WTC11 (cell line): ENCODE results near the gene NIF3L1. TPM values are rescaled to one million over a fixed set of nuclear protein-coding genes. Genes with fewer than 3 reads are reported as not detected.

ENCODE experiments used
- ATAC-seq: fragments of 200-7000 bp; cut with Tn5 transposase; 2 replicates; pipeline ENCODE4 v1.10.0; 2021; ENCODE audit warnings: mild to moderate bottlenecking, moderate library complexity
- CTCF ChIA-PET: fragments of 300-600 bp; sonication (Branson Sonifier 250); formaldehyde crosslinking; loops from one replicate; lab custom pipeline; 2021; ENCODE audit warnings: antibody characterized with exemption; lab: Charles Lee
- POLR2A ChIA-PET: fragments of 350-600 bp; sonication (Branson Sonifier 250); formaldehyde crosslinking; loops from one replicate; lab custom pipeline; 2021; ENCODE audit warnings: antibody characterized with exemption; lab: Charles Lee
- DNase-seq: peaks from one replicate; pipeline ENCODE4 v3.0.0; 2021; ENCODE audit warnings: low spot score
- H3K27ac Mint-ChIP-seq: 2 replicates; pipeline ENCODE4 v1.8.0; 2021; ENCODE audit warnings: mixed read lengths
- H3K27me3 Mint-ChIP-seq: 2 replicates; pipeline ENCODE4 v1.8.0; 2021; ENCODE audit warnings: low read depth, mild to moderate bottlenecking, moderate library complexity, mixed read lengths
- H3K36me3 Mint-ChIP-seq: 2 replicates; pipeline ENCODE4 v1.8.0; 2021; ENCODE audit warnings: mixed read lengths
- H3K4me1 Mint-ChIP-seq: 2 replicates; pipeline ENCODE4 v1.8.0; 2022; ENCODE audit warnings: mixed read lengths
- H3K4me3 Mint-ChIP-seq: 2 replicates; pipeline ENCODE4 v1.8.0; 2021; ENCODE audit warnings: mild to moderate bottlenecking, moderate library complexity, mixed read lengths
- H3K9me3 Mint-ChIP-seq: 2 replicates; pipeline ENCODE4 v1.8.0; 2021; ENCODE audit warnings: mixed read lengths
- ATF1 ChIP-seq: sonication (generic); formaldehyde crosslinking; IDR thresholded peaks from 2 replicates; pipeline ENCODE4 v1.8.1; 2023; ENCODE audit warnings: mild to moderate bottlenecking, moderate library complexity, missing genetic modification reagents
- CREB1 ChIP-seq: sonication (generic); formaldehyde crosslinking; IDR thresholded peaks from 2 replicates; pipeline ENCODE4 v1.8.0; 2023; ENCODE audit warnings: mild to moderate bottlenecking, missing genetic modification reagents
- CTCF ChIP-seq: fragments of 200-600 bp; IDR thresholded peaks from 2 replicates; pipeline ENCODE4 v1.8.0; 2022; ENCODE audit warnings: antibody characterized with exemption
- GABPB1 ChIP-seq: sonication (generic); formaldehyde crosslinking; IDR thresholded peaks from 2 replicates; pipeline ENCODE4 v1.8.1; 2023; ENCODE audit warnings: mild to moderate bottlenecking, missing genetic modification reagents
- JUN ChIP-seq: sonication (generic); formaldehyde crosslinking; IDR thresholded peaks from 2 replicates; pipeline ENCODE4 v1.8.0; 2023; ENCODE audit warnings: mild to moderate bottlenecking, missing genetic modification reagents
- KAT7 ChIP-seq: sonication (generic); formaldehyde crosslinking; IDR thresholded peaks from 2 replicates; pipeline ENCODE4 v1.8.1; 2023; ENCODE audit warnings: missing genetic modification reagents, mild to moderate bottlenecking, borderline replicate concordance
- MAX ChIP-seq: sonication (generic); formaldehyde crosslinking; IDR thresholded peaks from 2 replicates; pipeline ENCODE4 v1.8.0; 2022; ENCODE audit warnings: mild to moderate bottlenecking, missing genetic modification reagents
- ZNF121 ChIP-seq: sonication (generic); formaldehyde crosslinking; IDR thresholded peaks from 2 replicates; pipeline ENCODE4 v1.8.0; 2023; ENCODE audit warnings: missing genetic modification reagents
- ZNF512 ChIP-seq: sonication (generic); formaldehyde crosslinking; IDR thresholded peaks from 2 replicates; pipeline ENCODE4 v1.8.1; 2022; ENCODE audit warnings: missing genetic modification reagents, borderline replicate concordance
- total RNA-seq: library from RNA; stranded (reverse); gene quantifications from 3 replicates; pipeline ENCODE4 v1.2.3, GENCODE V29; 2021
- TF ChIP-seq, protein P1 (sequence below): sonication (generic); formaldehyde crosslinking; IDR thresholded peaks from 2 replicates; pipeline ENCODE4 v1.8.1; 2023; ENCODE audit warnings: mild to moderate bottlenecking, missing genetic modification reagents, borderline replicate concordance
- TF ChIP-seq, protein P2 (sequence below): sonication (generic); formaldehyde crosslinking; IDR thresholded peaks from 2 replicates; pipeline ENCODE4 v1.8.1; 2023; ENCODE audit warnings: mild to moderate bottlenecking, missing genetic modification reagents, moderate library complexity
- TF ChIP-seq, protein P3 (sequence below): sonication (generic); formaldehyde crosslinking; IDR thresholded peaks from 2 replicates; pipeline ENCODE4 v1.8.1; 2023; ENCODE audit warnings: mild to moderate bottlenecking, missing genetic modification reagents, moderate library complexity
- TF ChIP-seq, protein P4 (sequence below): sonication (generic); formaldehyde crosslinking; conservative IDR thresholded peaks from 2 replicates; pipeline ENCODE4 v1.8.1; 2023; ENCODE audit warnings: mild to moderate bottlenecking, low read depth, missing genetic modification reagents, moderate library complexity
- TF ChIP-seq, protein P5 (sequence below): sonication (generic); formaldehyde crosslinking; IDR thresholded peaks from 2 replicates; pipeline ENCODE4 v1.8.0; 2022; ENCODE audit warnings: mild to moderate bottlenecking, missing genetic modification reagents

NIF3L1 gene
- total RNA-seq, 1 experiment from 2014 or later = 49.1 TPM

GRCh38 chr2:200944467-200945394 is 55.6 kb downstream of the NIF3L1 start (continued):
- TF ChIP-seq, protein P1, sequence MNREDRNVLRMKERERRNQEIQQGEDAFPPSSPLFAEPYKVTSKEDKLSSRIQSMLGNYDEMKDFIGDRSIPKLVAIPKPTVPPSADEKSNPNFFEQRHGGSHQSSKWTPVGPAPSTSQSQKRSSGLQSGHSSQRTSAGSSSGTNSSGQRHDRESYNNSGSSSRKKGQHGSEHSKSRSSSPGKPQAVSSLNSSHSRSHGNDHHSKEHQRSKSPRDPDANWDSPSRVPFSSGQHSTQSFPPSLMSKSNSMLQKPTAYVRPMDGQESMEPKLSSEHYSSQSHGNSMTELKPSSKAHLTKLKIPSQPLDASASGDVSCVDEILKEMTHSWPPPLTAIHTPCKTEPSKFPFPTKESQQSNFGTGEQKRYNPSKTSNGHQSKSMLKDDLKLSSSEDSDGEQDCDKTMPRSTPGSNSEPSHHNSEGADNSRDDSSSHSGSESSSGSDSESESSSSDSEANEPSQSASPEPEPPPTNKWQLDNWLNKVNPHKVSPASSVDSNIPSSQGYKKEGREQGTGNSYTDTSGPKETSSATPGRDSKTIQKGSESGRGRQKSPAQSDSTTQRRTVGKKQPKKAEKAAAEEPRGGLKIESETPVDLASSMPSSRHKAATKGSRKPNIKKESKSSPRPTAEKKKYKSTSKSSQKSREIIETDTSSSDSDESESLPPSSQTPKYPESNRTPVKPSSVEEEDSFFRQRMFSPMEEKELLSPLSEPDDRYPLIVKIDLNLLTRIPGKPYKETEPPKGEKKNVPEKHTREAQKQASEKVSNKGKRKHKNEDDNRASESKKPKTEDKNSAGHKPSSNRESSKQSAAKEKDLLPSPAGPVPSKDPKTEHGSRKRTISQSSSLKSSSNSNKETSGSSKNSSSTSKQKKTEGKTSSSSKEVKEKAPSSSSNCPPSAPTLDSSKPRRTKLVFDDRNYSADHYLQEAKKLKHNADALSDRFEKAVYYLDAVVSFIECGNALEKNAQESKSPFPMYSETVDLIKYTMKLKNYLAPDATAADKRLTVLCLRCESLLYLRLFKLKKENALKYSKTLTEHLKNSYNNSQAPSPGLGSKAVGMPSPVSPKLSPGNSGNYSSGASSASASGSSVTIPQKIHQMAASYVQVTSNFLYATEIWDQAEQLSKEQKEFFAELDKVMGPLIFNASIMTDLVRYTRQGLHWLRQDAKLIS = no peak
- TF ChIP-seq MAX (CRISPR knock-in tag) = no peak
- TF ChIP-seq, protein P2, sequence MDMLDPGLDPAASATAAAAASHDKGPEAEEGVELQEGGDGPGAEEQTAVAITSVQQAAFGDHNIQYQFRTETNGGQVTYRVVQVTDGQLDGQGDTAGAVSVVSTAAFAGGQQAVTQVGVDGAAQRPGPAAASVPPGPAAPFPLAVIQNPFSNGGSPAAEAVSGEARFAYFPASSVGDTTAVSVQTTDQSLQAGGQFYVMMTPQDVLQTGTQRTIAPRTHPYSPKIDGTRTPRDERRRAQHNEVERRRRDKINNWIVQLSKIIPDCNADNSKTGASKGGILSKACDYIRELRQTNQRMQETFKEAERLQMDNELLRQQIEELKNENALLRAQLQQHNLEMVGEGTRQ (CRISPR knock-in tag) = no peak
- TF ChIP-seq CTCF = no peak
- no peak for TF ChIP-seq CREB1 (CRISPR knock-in tag)
- TF ChIP-seq GABPB1 (CRISPR knock-in tag) = no peak
- TF ChIP-seq, all 79 proteins: peak for 0

DNA sequence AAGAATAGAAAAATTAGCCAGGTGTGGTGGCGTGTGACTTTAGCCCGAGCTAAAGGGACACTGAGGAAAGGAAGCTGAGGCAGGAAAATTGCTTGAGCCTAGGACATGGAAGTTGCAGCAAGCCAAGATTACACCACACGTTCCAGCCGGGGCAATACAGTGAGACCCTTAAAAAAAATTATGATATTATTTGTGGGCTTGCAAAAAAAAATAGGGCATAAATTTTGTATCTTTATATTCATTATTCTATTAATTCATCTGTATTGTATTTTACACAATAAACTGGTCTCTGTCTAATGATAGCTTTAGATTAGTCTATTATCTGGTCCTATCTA is 56.2 kb downstream of the NIF3L1 start:
- CTCF ChIA-PET = interaction anchor here (0.8 kb wide), 1 partner anchor 213 kb away, joined by 3 read pairs; no protein-coding TSS in a partner anchor

DNA sequence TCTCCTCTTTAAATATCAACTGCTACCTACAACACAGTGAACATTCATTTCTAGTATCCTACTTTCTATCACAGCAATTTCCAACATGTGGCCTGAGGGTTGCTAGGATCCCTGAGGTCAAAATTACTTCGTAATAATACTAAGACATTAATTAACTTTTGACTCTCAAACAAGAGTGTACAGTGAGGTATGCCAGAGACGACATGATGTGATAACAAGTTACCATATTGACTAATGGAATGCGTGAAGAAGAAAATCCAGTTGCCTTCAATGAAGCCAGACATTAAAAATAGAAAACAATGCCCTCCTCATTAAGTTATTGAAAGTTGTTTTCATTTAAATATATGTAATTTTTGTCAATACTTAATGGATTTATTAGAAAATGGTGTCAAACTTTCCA is 61.2 kb downstream of the NIF3L1 start:
- POLR2A ChIA-PET = interaction anchor here (1.2 kb wide), 1 partner anchor 9 kb away, joined by 4 read pairs; no protein-coding TSS in a partner anchor
- Mint-ChIP-seq H3K4me3 (no peak overlapping the region), H3K27ac (peak overlapping the region; percentile 57; the same call in 1 of the 2 replicates), H3K27me3 (no peaks in the 10 kb centered on the region), H3K4me1 (no peaks in the 10 kb centered on the region), H3K36me3 (peaks cover 43% of the 10 kb centered on the region), H3K9me3 (no peaks in the 10 kb centered on the region)
- CTCF ChIA-PET = interaction anchor here (0.9 kb wide), 1 partner anchor 49 kb away, joined by 3 read pairs; no protein-coding TSS in a partner anchor
- no peak for DNase-seq
- ATAC-seq = no peak
- TF ChIP-seq JUN (CRISPR knock-in tag) (no peak), CREB1 (CRISPR knock-in tag) (no peak), ZNF512 (no peak)
- TF ChIP-seq, protein P3, sequence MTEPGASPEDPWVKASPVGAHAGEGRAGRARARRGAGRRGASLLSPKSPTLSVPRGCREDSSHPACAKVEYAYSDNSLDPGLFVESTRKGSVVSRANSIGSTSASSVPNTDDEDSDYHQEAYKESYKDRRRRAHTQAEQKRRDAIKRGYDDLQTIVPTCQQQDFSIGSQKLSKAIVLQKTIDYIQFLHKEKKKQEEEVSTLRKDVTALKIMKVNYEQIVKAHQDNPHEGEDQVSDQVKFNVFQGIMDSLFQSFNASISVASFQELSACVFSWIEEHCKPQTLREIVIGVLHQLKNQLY (CRISPR knock-in tag) = no peak
- TF ChIP-seq, protein P4, sequence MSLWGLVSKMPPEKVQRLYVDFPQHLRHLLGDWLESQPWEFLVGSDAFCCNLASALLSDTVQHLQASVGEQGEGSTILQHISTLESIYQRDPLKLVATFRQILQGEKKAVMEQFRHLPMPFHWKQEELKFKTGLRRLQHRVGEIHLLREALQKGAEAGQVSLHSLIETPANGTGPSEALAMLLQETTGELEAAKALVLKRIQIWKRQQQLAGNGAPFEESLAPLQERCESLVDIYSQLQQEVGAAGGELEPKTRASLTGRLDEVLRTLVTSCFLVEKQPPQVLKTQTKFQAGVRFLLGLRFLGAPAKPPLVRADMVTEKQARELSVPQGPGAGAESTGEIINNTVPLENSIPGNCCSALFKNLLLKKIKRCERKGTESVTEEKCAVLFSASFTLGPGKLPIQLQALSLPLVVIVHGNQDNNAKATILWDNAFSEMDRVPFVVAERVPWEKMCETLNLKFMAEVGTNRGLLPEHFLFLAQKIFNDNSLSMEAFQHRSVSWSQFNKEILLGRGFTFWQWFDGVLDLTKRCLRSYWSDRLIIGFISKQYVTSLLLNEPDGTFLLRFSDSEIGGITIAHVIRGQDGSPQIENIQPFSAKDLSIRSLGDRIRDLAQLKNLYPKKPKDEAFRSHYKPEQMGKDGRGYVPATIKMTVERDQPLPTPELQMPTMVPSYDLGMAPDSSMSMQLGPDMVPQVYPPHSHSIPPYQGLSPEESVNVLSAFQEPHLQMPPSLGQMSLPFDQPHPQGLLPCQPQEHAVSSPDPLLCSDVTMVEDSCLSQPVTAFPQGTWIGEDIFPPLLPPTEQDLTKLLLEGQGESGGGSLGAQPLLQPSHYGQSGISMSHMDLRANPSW = no peak
- TF ChIP-seq, protein P5, sequence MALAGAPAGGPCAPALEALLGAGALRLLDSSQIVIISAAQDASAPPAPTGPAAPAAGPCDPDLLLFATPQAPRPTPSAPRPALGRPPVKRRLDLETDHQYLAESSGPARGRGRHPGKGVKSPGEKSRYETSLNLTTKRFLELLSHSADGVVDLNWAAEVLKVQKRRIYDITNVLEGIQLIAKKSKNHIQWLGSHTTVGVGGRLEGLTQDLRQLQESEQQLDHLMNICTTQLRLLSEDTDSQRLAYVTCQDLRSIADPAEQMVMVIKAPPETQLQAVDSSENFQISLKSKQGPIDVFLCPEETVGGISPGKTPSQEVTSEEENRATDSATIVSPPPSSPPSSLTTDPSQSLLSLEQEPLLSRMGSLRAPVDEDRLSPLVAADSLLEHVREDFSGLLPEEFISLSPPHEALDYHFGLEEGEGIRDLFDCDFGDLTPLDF (CRISPR knock-in tag) = no peak

More for the DNA sequence above, 56.2 kb downstream of the NIF3L1 start:
- TF ChIP-seq, protein P2 (CRISPR knock-in tag) = no peak
- TF ChIP-seq, protein P5 (CRISPR knock-in tag) = no peak
- TF ChIP-seq KAT7 (CRISPR knock-in tag) (no peak), ATF1 (CRISPR knock-in tag) (no peak), ZNF121 (CRISPR knock-in tag) (peak; percentile 71; the same call in 1 of the 2 replicates)
- DNase-seq (no peak), ATAC-seq (no peak)
- Mint-ChIP-seq H3K4me1 (no peaks in the 10 kb centered on the region), H3K36me3 (peaks cover 58% of the 10 kb centered on the region), H3K27ac (no peak overlapping the region), H3K4me3 (no peak overlapping the region), H3K27me3 (no peaks in the 10 kb centered on the region), H3K9me3 (no peaks in the 10 kb centered on the region)
- POLR2A ChIA-PET = no interaction called here
